Kidney epithelial cell (primary cell): ENCODE results near the gene KCNT2. TPM values are rescaled to one million over a fixed set of nuclear protein-coding genes. Genes with fewer than 3 reads are reported as not detected.

Experiments used
- DNase-seq: peaks from one replicate; pipeline ENCODE4 v3.0.0-alpha.2; 2010; ENCODE audit warnings: low read depth
- H3K27me3 ChIP-seq: 2 replicates; pipeline ENCODE4 v1.6.0; 2011; ENCODE audit warnings: low read length; ENCODE audit not compliant: control insufficient read depth, insufficient read depth
- H3K36me3 ChIP-seq: 2 replicates; pipeline ENCODE4 v1.5.1; 2011; ENCODE audit warnings: low read length; ENCODE audit not compliant: control insufficient read depth, insufficient read depth
- H3K4me3 ChIP-seq: 2 replicates; pipeline ENCODE4 v1.5.1; 2011; ENCODE audit warnings: low read depth, mild to moderate bottlenecking, control low read depth, low read length
- total RNA-seq: library from RNA; depleted of rRNA; stranded (reverse); fragments of >200 nt; gene quantifications from 2 replicates; pipeline ENCODE4 v1.2.3, GENCODE V29; 2015
- TF ChIP-seq, protein P1 (sequence below): IDR thresholded peaks from 2 replicates; pipeline ENCODE4 v1.5.1; 2011; ENCODE audit warnings: mild to moderate bottlenecking, moderate library complexity, low read length, control low read depth, inconsistent platforms; ENCODE audit not compliant: insufficient read depth, poor library complexity, severe bottlenecking

Gene KCNT2
- total RNA-seq, 1 donor from 2014 or later = 1.8 TPM

DNA sequence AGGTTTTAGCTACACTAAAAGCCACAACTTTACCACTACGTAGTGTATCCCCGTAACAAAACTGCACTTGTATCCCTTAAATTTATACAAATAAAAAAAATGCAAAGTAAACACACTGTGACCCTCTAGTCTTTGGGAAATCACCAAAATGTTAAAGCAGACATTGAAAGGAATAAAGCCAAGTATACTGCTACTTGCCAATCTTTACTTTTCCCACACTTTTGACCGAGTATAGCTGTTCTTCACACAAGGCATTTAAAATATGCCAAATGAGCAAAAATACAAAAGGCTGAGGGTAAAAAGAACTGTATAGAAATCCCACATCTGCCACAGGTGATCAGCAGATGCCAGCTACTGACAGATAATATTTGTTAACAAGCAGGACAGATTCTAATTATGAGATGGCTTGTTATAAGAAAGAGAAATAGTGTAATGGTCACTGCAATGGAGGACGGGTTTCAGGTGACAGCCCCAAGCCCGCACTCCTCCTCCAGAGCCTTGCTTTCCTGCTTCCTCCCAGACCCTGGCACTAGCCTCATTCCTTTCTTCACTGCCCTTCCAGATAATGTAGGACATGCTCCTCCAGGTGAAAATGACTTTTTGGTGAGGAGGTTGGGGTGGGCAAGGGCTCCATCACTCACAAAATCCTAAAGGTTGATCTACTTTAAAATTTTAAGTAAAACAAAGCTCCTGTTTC lies 18.1 kb downstream of the KCNT2 start:
- no peak for DNase-seq
- no peaks in the 10 kb centered on the region for H3K27me3 ChIP-seq
- TF ChIP-seq, protein P1, sequence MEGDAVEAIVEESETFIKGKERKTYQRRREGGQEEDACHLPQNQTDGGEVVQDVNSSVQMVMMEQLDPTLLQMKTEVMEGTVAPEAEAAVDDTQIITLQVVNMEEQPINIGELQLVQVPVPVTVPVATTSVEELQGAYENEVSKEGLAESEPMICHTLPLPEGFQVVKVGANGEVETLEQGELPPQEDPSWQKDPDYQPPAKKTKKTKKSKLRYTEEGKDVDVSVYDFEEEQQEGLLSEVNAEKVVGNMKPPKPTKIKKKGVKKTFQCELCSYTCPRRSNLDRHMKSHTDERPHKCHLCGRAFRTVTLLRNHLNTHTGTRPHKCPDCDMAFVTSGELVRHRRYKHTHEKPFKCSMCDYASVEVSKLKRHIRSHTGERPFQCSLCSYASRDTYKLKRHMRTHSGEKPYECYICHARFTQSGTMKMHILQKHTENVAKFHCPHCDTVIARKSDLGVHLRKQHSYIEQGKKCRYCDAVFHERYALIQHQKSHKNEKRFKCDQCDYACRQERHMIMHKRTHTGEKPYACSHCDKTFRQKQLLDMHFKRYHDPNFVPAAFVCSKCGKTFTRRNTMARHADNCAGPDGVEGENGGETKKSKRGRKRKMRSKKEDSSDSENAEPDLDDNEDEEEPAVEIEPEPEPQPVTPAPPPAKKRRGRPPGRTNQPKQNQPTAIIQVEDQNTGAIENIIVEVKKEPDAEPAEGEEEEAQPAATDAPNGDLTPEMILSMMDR = no peak
- H3K36me3 ChIP-seq = no peaks in the 10 kb centered on the region
- H3K4me3 ChIP-seq = no peak overlapping the region

DNA sequence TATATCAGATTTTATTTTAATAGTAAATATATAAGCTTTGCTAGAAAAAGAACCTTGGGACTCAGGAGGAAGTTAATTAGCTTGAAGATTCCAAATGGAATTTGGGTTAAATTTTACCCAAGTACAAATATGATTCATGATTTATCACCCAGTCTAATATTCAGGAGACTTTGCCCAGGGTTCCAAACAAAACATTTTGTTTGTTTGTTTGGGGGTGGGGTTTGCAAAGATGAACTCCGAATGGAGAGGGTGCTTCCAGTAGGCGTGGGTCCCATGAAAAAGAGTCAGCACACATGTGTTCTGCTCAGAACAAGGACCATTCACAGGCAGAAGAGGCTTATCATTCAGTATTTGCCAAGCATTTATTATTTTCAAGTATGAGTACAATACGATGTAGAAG lies 23.5 kb downstream of the KCNT2 start:
- Histone ChIP-seq H3K27me3 (no peaks in the 10 kb centered on the region), H3K4me3 (no peak overlapping the region), H3K36me3 (no peaks in the 10 kb centered on the region)
- DNase-seq = no peak
- TF ChIP-seq, protein P1 = no peak

DNA sequence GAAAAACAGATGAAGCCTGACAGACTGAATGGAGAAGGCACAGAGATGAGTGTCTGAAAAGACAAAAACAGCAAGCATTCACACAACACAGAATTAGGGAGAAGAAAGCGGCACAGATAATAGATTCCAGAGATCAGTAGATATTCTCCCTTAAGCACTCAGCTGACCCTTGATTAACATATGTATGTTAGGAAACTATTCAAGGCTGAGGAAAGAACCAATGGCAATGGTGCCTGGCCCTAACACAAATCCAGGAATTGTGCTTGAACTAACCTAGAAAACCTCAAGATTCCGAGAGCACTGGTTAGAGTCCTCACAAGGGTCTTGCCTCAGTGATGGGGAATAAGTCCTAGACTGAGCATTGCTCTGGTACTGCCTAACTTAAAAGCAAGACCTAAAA lies 30.9 kb downstream of the KCNT2 start:
- TF ChIP-seq, protein P1 = no peak
- Histone ChIP-seq H3K27me3 (no peaks in the 10 kb centered on the region), H3K36me3 (no peaks in the 10 kb centered on the region), H3K4me3 (no peak overlapping the region)
- DNase-seq = no peak

DNA sequence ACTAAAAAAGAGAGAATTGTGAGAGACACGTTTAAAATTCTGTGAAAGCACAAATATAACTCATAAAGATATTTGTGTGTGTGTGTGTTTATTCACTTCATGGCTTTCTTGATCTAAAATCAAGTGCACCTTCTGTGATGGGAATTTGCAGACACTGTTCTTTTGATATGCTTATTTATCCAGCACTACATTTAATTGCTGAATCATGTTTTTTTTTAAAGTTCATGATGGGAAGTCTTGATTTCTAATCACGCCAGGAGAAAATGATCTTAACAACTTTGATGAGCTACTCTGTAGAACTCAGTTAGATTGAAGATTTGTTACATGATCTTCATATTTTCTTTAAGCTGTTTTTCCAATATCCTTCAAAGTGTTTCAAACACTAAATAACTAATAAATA lies 35.0 kb downstream of the KCNT2 start:
- H3K4me3 ChIP-seq = no peak overlapping the region
- H3K27me3 ChIP-seq = no peaks in the 10 kb centered on the region
- DNase-seq = no peak
- TF ChIP-seq, protein P1 = no peak
- H3K36me3 ChIP-seq = no peaks in the 10 kb centered on the region

DNA sequence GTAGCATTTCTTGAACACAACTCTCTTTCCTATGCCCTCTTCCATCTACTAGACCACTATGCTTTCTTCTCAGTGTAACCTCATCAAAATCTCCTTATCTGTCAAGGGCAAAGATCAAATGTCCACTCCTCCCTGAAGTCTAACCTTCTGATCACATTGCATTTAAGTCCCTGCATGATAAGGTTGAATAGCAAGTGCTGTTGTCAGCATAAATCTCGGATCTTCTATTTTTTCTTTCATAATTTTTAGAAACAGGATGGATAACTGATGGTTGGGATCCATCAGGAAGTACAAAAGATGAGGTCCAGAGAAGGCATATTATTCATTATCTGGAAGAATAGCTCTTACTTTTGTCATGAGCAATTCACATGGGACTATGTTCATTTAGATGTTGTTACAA lies 41.0 kb downstream of the KCNT2 start:
- no peak for DNase-seq
- H3K27me3 ChIP-seq = no peaks in the 10 kb centered on the region
- TF ChIP-seq, protein P1 = no peak
- H3K36me3 ChIP-seq = no peaks in the 10 kb centered on the region
- H3K4me3 ChIP-seq = no peak overlapping the region

DNA sequence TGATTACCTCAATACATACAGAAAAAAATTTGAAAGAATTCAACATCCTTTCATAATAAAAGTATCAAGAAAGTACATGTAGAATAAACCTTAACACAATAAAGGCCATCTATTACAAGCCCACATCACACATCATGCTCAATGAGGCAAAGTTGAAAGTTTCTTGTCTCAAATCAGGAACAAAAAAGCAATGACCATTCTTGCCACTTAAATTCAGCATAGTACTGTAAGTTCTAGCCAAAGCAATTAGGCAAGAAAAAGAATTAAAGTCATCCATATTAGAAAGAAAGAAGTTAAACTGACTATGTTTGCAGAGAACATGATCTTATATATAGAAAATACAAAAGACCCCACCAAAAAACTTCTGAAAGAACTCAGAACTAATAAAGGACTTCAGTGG lies 44.5 kb downstream of the KCNT2 start:
- TF ChIP-seq, protein P1 = no peak
- Histone ChIP-seq H3K4me3 (no peak overlapping the region), H3K36me3 (no peaks in the 10 kb centered on the region), H3K27me3 (no peaks in the 10 kb centered on the region)
- no peak for DNase-seq
